Duodenal mucosa (tissue), 2 donors: ENCODE results near the gene FCHSD2.
A peak's percentile ranks its signal among the peaks of the same experiment; 100 is the strongest.

ENCODE experiments used
- H3K27ac ChIP-seq: one replicate; pipeline ENCODE4 v1.7.0; 2013; ENCODE audit warnings: low read depth, low read length
- H3K27me3 ChIP-seq, 2 donors: one replicate each; pipeline ENCODE4 v1.7.0; 2013; ENCODE audit warnings: low read length in 2 of 2, control low read depth in 1 of 2; ENCODE audit not compliant: insufficient read depth in 2 of 2, control insufficient read depth in 1 of 2
- H3K36me3 ChIP-seq, 2 donors: one replicate each; pipeline ENCODE4 v1.7.0; 2013; ENCODE audit warnings: low read length in 2 of 2, control low read depth in 1 of 2; ENCODE audit not compliant: insufficient read depth in 2 of 2, control insufficient read depth in 1 of 2
- H3K4me1 ChIP-seq, 2 donors: one replicate each; pipeline ENCODE4 v1.7.0; 2013; ENCODE audit warnings: low read length in 2 of 2, control low read depth in 1 of 2; ENCODE audit not compliant: insufficient read depth in 2 of 2, control insufficient read depth in 1 of 2
- H3K4me3 ChIP-seq, 2 donors: one replicate each; pipeline ENCODE4 v1.7.0; 2013; ENCODE audit warnings: low read length in 2 of 2, low read depth in 1 of 2
- H3K9ac ChIP-seq, 2 donors: one replicate each; pipeline ENCODE4 v1.7.0; 2013; ENCODE audit warnings: low read length in 2 of 2, low read depth in 1 of 2
- H3K9me3 ChIP-seq, 2 donors: one replicate each; pipeline ENCODE4 v1.7.0; 2013; ENCODE audit warnings: low read length in 2 of 2, control low read depth in 1 of 2; ENCODE audit not compliant: control insufficient read depth in 1 of 2

The FCHSD2 gene

DNA sequence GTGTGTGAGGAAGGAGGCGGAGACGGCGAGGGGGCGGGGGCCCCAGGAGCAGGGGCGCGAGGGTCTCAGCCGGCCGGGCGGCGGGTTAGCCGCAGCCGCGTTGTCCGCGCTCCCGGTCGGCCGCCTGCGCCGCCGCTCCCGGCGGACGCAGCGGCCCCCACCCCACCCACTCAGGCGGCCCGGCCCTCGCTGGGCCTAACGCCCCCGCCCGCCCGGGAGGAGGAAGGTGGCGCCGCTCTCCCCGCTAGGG is at the start of gene FCHSD2:
FCHSD2 (minus strand) TSS at position 191 of the 250 bp plus-strand sequence. CDS start 441 bp downstream, outside the sequence.
- H3K36me3 ChIP-seq, result no peaks in the 10 kb centered on the region
- peak within 1 kb of the TSS; percentile 89 to 93 for H3K4me3 ChIP-seq
- no peaks in the 10 kb centered on the region for H3K27me3 ChIP-seq
- H3K9ac ChIP-seq, result peak within 1 kb of the TSS; percentile 54 to 90
- H3K4me1 ChIP-seq, result peaks cover 16 to 25% of the 10 kb centered on the region in 2 donors
- H3K9me3 ChIP-seq, result no peaks in the 10 kb centered on the region
- peak within 1 kb of the TSS; percentile 94 for H3K27ac ChIP-seq

GRCh38 chr11:73191151-73191550 is 49.0 kb upstream of the FCHSD2 start:
- H3K4me1 ChIP-seq, result peaks cover 39 to 46% of the 10 kb centered on the region in 2 donors
- H3K9ac ChIP-seq, result no peak overlapping the region
- no peaks in the 10 kb centered on the region for H3K36me3 ChIP-seq
- no peak overlapping the region for H3K27ac ChIP-seq
- no peaks in the 10 kb centered on the region for H3K9me3 ChIP-seq
- no peaks in the 10 kb centered on the region for H3K27me3 ChIP-seq
- H3K4me3 ChIP-seq, result no peak overlapping the region

GRCh38 chr11:73190557-73190885 is 48.4 kb upstream of the FCHSD2 start:
- Histone ChIP-seq H3K4me1 (peaks cover 38 to 42% of the 10 kb centered on the region in 2 donors), H3K4me3 (no peak overlapping the region), H3K27me3 (no peaks in the 10 kb centered on the region), H3K36me3 (no peaks in the 10 kb centered on the region), H3K9me3 (no peaks in the 10 kb centered on the region), H3K27ac (no peak overlapping the region), H3K9ac (no peak overlapping the region)

GRCh38 chr11:73189723-73190556 is 47.8 kb upstream of the FCHSD2 start:
- no peak overlapping the region for H3K4me3 ChIP-seq
- H3K27me3 ChIP-seq, result no peaks in the 10 kb centered on the region
- H3K36me3 ChIP-seq, result no peaks in the 10 kb centered on the region
- H3K9ac ChIP-seq, result no peak overlapping the region
- peaks cover 38 to 42% of the 10 kb centered on the region in 2 donors for H3K4me1 ChIP-seq
- no peaks in the 10 kb centered on the region for H3K9me3 ChIP-seq
- H3K27ac ChIP-seq, result no peak overlapping the region

DNA sequence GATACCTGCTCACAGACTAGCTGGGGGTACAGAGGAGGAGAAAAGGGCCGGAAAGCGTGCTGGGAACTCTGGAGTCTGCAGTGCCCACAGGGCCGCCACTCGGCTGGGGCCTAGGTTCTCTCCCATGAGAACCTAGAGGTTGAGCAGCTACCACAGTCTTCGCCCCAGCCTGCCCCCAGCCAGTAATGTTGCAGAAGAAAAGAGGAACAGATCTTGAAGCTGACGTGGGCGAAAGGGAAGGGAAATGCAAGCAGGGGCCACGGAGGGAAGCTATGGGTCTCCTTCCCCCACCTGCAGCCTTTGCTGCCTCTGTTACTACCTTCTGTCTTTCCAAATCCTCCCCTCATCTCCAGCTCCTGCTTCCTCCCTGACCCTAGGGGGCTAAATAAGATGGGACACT is 47.2 kb upstream of the FCHSD2 start:
- H3K9ac ChIP-seq, result no peak overlapping the region
- H3K27me3 ChIP-seq, result no peaks in the 10 kb centered on the region
- no peaks in the 10 kb centered on the region for H3K36me3 ChIP-seq
- H3K4me1 ChIP-seq, result peaks cover 35 to 38% of the 10 kb centered on the region in 2 donors
- H3K9me3 ChIP-seq, result no peaks in the 10 kb centered on the region
- H3K27ac ChIP-seq, result no peak overlapping the region
- H3K4me3 ChIP-seq, result no peak overlapping the region

DNA sequence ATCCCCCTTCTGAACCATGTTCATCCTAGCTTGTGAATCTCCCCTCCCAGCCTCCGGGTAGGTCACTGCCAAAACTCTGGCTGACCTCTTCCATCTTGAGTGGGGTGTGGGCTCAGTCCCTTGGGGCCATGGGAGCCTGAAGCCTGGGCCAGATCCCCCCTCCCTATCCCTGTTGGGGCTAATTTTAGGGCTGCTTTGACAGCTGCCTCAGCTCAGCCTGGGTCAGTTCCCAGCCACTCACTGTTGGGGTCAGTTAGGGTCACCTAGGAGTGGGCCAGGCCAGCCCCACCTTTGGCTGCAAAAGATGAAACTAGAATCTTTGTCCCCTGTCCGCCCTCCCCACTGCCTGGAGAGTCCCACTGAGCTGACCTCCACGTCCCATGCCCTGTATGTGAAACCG is 46.2 kb upstream of the FCHSD2 start:
- Histone ChIP-seq H3K27ac (no peak overlapping the region), H3K4me1 (peaks cover 28 to 31% of the 10 kb centered on the region in 2 donors), H3K36me3 (no peaks in the 10 kb centered on the region), H3K4me3 (no peak overlapping the region), H3K9me3 (no peaks in the 10 kb centered on the region), H3K27me3 (no peaks in the 10 kb centered on the region), H3K9ac (no peak overlapping the region)

DNA sequence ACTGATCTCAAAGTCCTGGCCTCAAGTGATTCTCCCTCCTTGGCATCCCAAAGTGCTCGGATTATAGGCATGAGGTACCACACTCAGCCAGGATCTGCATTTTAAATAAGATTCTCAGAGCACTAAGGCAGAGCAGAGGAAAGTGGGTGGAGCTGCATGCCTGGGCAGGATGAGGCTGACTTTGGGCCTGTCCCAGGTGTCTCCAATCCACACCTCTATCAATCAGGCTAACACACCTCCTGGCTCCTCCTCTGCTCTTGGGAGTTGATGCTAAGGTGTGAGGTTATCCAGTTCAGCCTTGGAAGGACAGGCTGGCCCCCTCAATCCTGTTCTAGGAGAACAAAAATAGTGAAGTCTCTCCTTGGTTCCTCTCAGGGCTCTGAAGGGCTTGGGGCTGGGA is 45.7 kb upstream of the FCHSD2 start:
- no peaks in the 10 kb centered on the region for H3K36me3 ChIP-seq

GRCh38 chr11:73186886-73187285 is 44.8 kb upstream of the FCHSD2 start:
- no peak overlapping the region for H3K9ac ChIP-seq
- H3K4me1 ChIP-seq, result peaks cover 26 to 30% of the 10 kb centered on the region in 2 donors
- no peaks in the 10 kb centered on the region for H3K27me3 ChIP-seq
- no peaks in the 10 kb centered on the region for H3K36me3 ChIP-seq
- no peaks in the 10 kb centered on the region for H3K9me3 ChIP-seq
- no peak overlapping the region for H3K4me3 ChIP-seq
- H3K27ac ChIP-seq, result no peak overlapping the region

More for the DNA sequence above, 45.7 kb upstream of the FCHSD2 start:
- Histone ChIP-seq H3K9ac (no peak overlapping the region), H3K9me3 (no peaks in the 10 kb centered on the region), H3K4me1 (peaks cover 28 to 31% of the 10 kb centered on the region in 2 donors), H3K4me3 (no peak overlapping the region), H3K27ac (no peak overlapping the region), H3K27me3 (no peaks in the 10 kb centered on the region)

DNA sequence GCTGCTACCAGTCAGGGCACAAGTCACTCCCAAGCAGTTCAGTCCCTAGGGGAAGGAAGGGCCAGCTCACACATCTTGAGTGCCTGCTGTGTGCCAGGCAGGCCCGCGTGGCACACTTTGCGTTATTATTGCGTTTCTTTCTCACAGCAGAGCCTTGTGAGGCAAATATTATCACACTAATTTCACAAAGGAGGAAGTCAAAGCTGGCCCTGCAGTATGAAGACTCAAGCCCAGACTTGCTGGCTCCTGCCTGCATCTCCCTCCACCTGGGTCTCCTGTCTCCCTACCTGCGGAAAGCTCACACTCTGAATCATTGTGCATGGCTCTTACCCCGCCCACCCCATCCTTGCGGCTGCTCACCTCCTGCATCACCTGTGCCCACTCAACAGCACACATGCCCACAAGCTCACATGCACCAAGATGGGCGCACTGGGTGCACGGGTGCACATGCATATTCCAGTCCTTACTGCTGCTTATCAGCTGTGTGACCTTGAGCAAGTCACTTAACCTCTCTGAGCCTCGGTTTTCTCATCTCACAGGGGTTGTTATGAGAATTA is 44.3 kb upstream of the FCHSD2 start:
- Histone ChIP-seq H3K27me3 (no peaks in the 10 kb centered on the region), H3K4me1 (peaks cover 26 to 27% of the 10 kb centered on the region in 2 donors), H3K4me3 (no peak overlapping the region), H3K27ac (no peak overlapping the region), H3K36me3 (no peaks in the 10 kb centered on the region), H3K9me3 (no peaks in the 10 kb centered on the region), H3K9ac (no peak overlapping the region)

DNA sequence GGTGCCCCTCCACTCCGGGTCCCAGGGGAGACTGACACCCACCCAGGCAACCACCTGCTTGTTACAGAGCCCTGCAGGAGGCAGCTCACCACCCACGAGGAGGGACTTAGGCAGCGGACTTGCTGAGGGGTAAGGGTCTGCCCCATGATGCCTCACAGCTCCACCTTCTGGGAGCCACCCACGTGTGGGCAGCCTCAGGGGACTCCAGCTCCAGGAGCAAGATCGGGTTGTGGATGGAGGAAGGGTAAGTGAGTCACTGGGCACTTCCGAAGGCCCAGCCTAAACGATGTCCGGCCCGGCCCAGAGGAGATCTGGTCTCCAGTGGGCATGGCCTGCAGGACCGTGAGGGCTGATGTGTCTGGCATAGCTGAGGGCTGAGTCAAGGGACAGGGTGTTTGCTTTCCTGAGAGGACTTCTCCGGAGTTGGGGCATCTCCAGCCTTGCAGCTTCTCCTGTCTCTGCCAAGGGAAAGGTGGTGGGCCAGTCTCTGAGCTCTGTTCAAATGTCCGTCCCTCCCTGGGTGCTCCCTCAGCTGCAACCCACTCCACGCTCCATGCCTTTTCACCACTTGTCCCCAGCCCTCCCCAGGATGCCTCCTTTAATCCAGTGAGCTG is 43.7 kb upstream of the FCHSD2 start:
- Histone ChIP-seq H3K27me3 (no peaks in the 10 kb centered on the region), H3K4me1 (peaks cover 22% of the 10 kb centered on the region in 2 donors), H3K9me3 (no peaks in the 10 kb centered on the region), H3K27ac (no peak overlapping the region), H3K36me3 (no peaks in the 10 kb centered on the region), H3K4me3 (no peak overlapping the region), H3K9ac (no peak overlapping the region)
